Spleen (tissue), 11 donors: ENCODE measurements around the gene PKHD1. TPM values are rescaled to one million over a fixed set of nuclear protein-coding genes. Genes with fewer than 3 reads are reported as not detected.

ENCODE experiments used
- DNase-seq: peaks from one replicate; pipeline ENCODE4 v3.0.0-alpha.2; 2020
- H3K27ac ChIP-seq, 8 donors: fragments of 200-600 bp; sonication (generic) in 7 of 8; 1 replicate in 4 of 8; 2 replicates in 4 of 8; pipeline versions ENCODE4 v1.5.0 to v1.8.0; 2016 to 2021; ENCODE audit warnings: inconsistent platforms in 4 of 8, mild to moderate bottlenecking in 4 of 8, moderate library complexity in 1 of 8
- H3K27me3 ChIP-seq, 7 donors: fragments of 200-600 bp; sonication (generic) in 6 of 7; replicated peaks in 1 of 7; 1 replicate in 4 of 7; 2 replicates in 3 of 7; pipeline versions ENCODE4 v1.5.0 to v1.8.0; 2016 to 2021; ENCODE audit warnings: inconsistent platforms in 3 of 7, mild to moderate bottlenecking in 1 of 7
- H3K36me3 ChIP-seq, 6 donors: fragments of 200-600 bp; sonication (generic) in 5 of 6; 1 replicate in 4 of 6; 2 replicates in 2 of 6; pipeline versions ENCODE4 v1.5.0 to v1.8.0; 2016 to 2021; ENCODE audit warnings: inconsistent platforms in 2 of 6
- H3K4me1 ChIP-seq, 6 donors: fragments of 200-600 bp; sonication (generic) in 5 of 6; 1 replicate in 3 of 6; 2 replicates in 3 of 6; pipeline versions ENCODE4 v1.5.0 to v1.8.0; 2016 to 2021; ENCODE audit warnings: inconsistent platforms in 3 of 6
- H3K4me3 ChIP-seq, 8 donors: fragments of 200-600 bp; sonication (generic) in 7 of 8; 1 replicate in 4 of 8; 2 replicates in 4 of 8; pipeline versions ENCODE4 v1.5.0 to v1.8.0; 2016 to 2021; ENCODE audit warnings: inconsistent platforms in 4 of 8, mild to moderate bottlenecking in 4 of 8, moderate library complexity in 2 of 8
- H3K9me3 ChIP-seq, 8 donors: fragments of 200-600 bp; sonication (generic) in 7 of 8; 1 replicate in 4 of 8; 2 replicates in 4 of 8; pipeline versions ENCODE4 v1.5.0 to v1.8.0; 2016 to 2021; ENCODE audit warnings: inconsistent platforms in 4 of 8
- CTCF ChIP-seq, 11 experiments: fragments of 200-600 bp in 7 of 11; fragments of 450-650 bp in 4 of 11; sonication (generic) in 4 of 11; IDR thresholded peaks in 8 of 11; conservative IDR thresholded peaks in 3 of 11; 1 replicate in 7 of 11; 2 replicates in 4 of 11; pipeline versions ENCODE4 v1.4.0 to v1.8.0; 2016 to 2021; ENCODE audit warnings: antibody characterized with exemption in 11 of 11, inconsistent platforms in 4 of 11, mild to moderate bottlenecking in 1 of 11
- POLR2A ChIP-seq, 3 donors: fragments of 450-650 bp; IDR thresholded peaks; one replicate each; pipeline ENCODE4 v1.5.1; 2017; ENCODE audit warnings: antibody characterized with exemption in 3 of 3, mild to moderate bottlenecking in 1 of 3
- POLR2AphosphoS5 ChIP-seq, 3 donors: sonication (generic); formaldehyde crosslinking; IDR thresholded peaks; one replicate each; pipeline ENCODE4 v1.5.1; 2017; ENCODE audit warnings: antibody characterized with exemption in 3 of 3
- WGBS, 5 donors: extraction: QIAGEN DNeasy Blood & Tissue Kit in 3 of 5; methylation state at CpG; one replicate each; pipeline versions ENCODE4 v1.1.5 to v1.1.7; 2013 to 2018; 5-methylcytosine and 5-hydroxymethylcytosine counted together
- intact Hi-C: fragments of 100-400 bp; cut with DNase I; formaldehyde crosslinking; loops from one replicate; pipeline ENCODE4 v1.15.0; 2023; ENCODE audit warnings: low total_unique reads
- polyA plus RNA-seq, 3 donors: library from polyadenylated mRNA; stranded (reverse); fragments of 200-250 nt; gene quantifications; one replicate each; pipeline ENCODE4 v1.2.1, GENCODE V29; 2013
- total RNA-seq, 7 donors: library from RNA; depleted of rRNA in 3 of 7; stranded (reverse); fragments of >200 nt in 3 of 7; fragmentation: NEBNext Ultra II Directional in 4 of 7; extraction: Animal tissue kit (Norgen Biotek cat#: 25700) in 4 of 7; gene quantifications; one replicate each; pipeline versions ENCODE4 v1.1.0 to v1.2.1, GENCODE V29; 2016 to 2021
- donor health status: healthy with polysubstance abuse.
- donor health status: DM: no; HTN: no; CAD: no; lungs with moderate emphysema.
- donor health status: DM: no; HTN: no; CAD: no.
- donor health status: Bipolar disorder and iron deficiency.
- donor health status: healthy.
- donor health status: DM: no; HTN: no; CAD: no.
- donor health status: DM: yes; HTN: yes; CAD: no.

PKHD1 gene
- total and polyA plus RNA-seq, 10 donors, result not detected

GRCh38 chr6:51814418-51814817 is 273.0 kb downstream of the PKHD1 start:
- H3K9me3 ChIP-seq, result peaks cover 0 to 11% (median 0%) of the 10 kb centered on the region in 8 donors
- WGBS, 5 donors, result 21 to 45% (median 33%) methylated on average over 1 of the region's 1 CpG
- no peak overlapping the region for H3K27ac ChIP-seq
- intact Hi-C loops, result no loop called here
- no peaks in the 10 kb centered on the region for H3K4me1 ChIP-seq
- no peaks in the 10 kb centered on the region for H3K27me3 ChIP-seq
- DNase-seq, result no peak
- TF ChIP-seq POLR2A (IDR thresholded peaks at IDR 0.05), result no peak
- no peaks in the 10 kb centered on the region for H3K36me3 ChIP-seq
- H3K4me3 ChIP-seq, result no peak overlapping the region

- no peak for DNase-seq
- H3K27ac ChIP-seq, result no peak overlapping the region
- no peak overlapping the region for H3K4me3 ChIP-seq
- intact Hi-C loops, result no loop called here
- H3K27me3 ChIP-seq, result no peaks in the 10 kb centered on the region
- TF ChIP-seq POLR2AphosphoS5 (IDR thresholded peaks at IDR 0.05), result no peak
- no peak for TF ChIP-seq CTCF (IDR thresholded peaks at IDR 0.05 in 8 of 11, conservative IDR thresholded peaks at IDR 0.05 in 3 of 11)
- TF ChIP-seq POLR2A (IDR thresholded peaks at IDR 0.05), result no peak
- no peaks in the 10 kb centered on the region for H3K36me3 ChIP-seq
- H3K4me1 ChIP-seq, result no peaks in the 10 kb centered on the region
- H3K9me3 ChIP-seq, result peaks cover 0 to 13% (median 0%) of the 10 kb centered on the region in 8 donors
- WGBS, 5 donors, result 13 to 39% (median 26%) methylated on average over 1 of the region's 1 CpG
Observed at GRCh38 chr6:51813904-51814303, 273.5 kb downstream of the PKHD1 start.

GRCh38 chr6:51812231-51812630 is 275.2 kb downstream of the PKHD1 start:
- no peak overlapping the region for H3K27ac ChIP-seq
- DNase-seq, result no peak
- no peak for TF ChIP-seq CTCF (IDR thresholded peaks at IDR 0.05 in 8 of 11, conservative IDR thresholded peaks at IDR 0.05 in 3 of 11)
- TF ChIP-seq POLR2AphosphoS5 (IDR thresholded peaks at IDR 0.05), result no peak
- no peak for TF ChIP-seq POLR2A (IDR thresholded peaks at IDR 0.05)
- intact Hi-C loops, result no loop called here
- no peaks in the 10 kb centered on the region for H3K4me1 ChIP-seq
- H3K4me3 ChIP-seq, result no peak overlapping the region
- peaks cover 0 to 13% (median 0%) of the 10 kb centered on the region in 8 donors for H3K9me3 ChIP-seq
- H3K36me3 ChIP-seq, result no peaks in the 10 kb centered on the region
- WGBS, 5 donors, result 52 to 84% (median 72%) methylated on average over 1 of the region's 1 CpG
- H3K27me3 ChIP-seq, result no peaks in the 10 kb centered on the region

GRCh38 chr6:51805517-51805916 is 281.9 kb downstream of the PKHD1 start:
- no peaks in the 10 kb centered on the region for H3K27me3 ChIP-seq
- peaks cover 0 to 15% (median 0%) of the 10 kb centered on the region in 8 donors for H3K9me3 ChIP-seq
- no peaks in the 10 kb centered on the region for H3K36me3 ChIP-seq
- intact Hi-C loops, result no loop called here
- no peaks in the 10 kb centered on the region for H3K4me1 ChIP-seq
- no peak overlapping the region for H3K4me3 ChIP-seq
- TF ChIP-seq CTCF (IDR thresholded peaks at IDR 0.05 in 8 of 11, conservative IDR thresholded peaks at IDR 0.05 in 3 of 11) (no peak), POLR2AphosphoS5 (IDR thresholded peaks at IDR 0.05) (no peak), POLR2A (IDR thresholded peaks at IDR 0.05) (no peak)
- no peak overlapping the region for H3K27ac ChIP-seq
- DNase-seq, result no peak
- 7 to 67% (median 53%) methylated on average over 1 of the region's 1 CpG for WGBS, 5 donors

- Histone ChIP-seq H3K9me3 (peaks cover 0 to 33% (median 20%) of the 10 kb centered on the region in 8 donors), H3K27me3 (no peaks in the 10 kb centered on the region), H3K4me1 (no peaks in the 10 kb centered on the region), H3K27ac (no peak overlapping the region), H3K4me3 (no peak overlapping the region), H3K36me3 (no peaks in the 10 kb centered on the region)
- intact Hi-C loops, result no loop called here
- DNase-seq, result no peak
- no peak for TF ChIP-seq POLR2AphosphoS5 (IDR thresholded peaks at IDR 0.05)
Observed at GRCh38 chr6:51800603-51801002, 286.8 kb downstream of the PKHD1 start.
